Measurements from ENCODE around the gene HDAC4.
A peak's percentile ranks its signal among the peaks of the same experiment; 100 is the strongest.

Gene HDAC4

DNA sequence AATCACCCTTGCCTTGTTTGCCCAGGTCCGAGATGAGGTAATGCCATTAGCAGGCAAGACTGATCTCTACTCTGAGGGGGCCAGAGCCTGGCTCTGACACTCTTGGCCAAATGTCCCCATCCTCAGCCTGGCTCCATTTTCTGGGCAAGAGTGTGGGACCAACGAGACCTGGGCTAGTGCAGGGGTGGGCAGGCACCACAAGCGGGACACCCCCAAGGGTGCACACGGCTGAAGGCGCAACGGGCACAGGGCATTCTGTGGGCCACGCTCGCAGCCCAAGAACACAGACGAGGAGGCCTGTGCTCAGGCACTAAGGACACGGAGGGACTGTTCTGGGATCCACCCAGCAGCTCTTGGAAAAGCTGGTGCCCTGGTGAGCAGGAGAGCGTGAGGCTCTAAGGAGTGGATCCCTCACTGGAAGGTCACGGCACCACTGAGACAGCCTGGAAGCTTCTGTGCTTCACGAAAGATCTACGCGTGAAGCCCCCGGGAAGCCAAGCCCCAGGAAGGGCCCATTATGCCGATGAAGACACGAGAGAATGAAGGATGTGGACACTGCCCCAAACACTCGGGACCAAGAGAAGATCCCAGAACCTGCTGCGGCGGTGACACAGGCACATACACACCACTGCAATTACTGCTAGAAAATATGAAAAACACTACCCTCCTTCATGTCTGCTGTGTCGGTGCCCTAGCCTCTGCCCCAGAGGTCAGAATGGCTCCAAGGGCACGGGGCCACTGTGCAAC, 138.2 kb downstream of the HDAC4 start:
- DNase-seq, result no peak

GRCh38 chr2:239261796-239262483, 138.9 kb downstream of the HDAC4 start:
- no peak for DNase-seq

DNA sequence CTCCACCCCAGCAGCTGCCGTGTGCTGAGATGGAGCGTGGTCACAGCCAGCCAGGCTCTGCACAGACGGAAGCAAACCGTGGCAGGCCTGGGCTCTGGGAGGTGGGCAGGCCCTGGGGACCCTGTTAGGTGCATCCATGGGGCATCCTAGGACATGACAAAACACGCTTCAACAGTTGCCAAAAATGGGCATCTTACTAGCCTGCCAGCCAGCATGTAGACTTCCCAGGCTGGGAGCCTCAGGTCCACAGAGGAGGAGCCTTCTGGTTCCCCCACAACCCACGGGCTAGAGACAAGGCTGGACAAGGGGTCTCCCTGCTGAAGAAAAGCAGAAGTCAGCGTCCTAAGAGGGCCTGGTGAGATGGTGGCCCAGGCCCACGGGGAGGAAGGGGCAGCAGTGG, 139.5 kb downstream of the HDAC4 start:
- no peak for DNase-seq

DNA sequence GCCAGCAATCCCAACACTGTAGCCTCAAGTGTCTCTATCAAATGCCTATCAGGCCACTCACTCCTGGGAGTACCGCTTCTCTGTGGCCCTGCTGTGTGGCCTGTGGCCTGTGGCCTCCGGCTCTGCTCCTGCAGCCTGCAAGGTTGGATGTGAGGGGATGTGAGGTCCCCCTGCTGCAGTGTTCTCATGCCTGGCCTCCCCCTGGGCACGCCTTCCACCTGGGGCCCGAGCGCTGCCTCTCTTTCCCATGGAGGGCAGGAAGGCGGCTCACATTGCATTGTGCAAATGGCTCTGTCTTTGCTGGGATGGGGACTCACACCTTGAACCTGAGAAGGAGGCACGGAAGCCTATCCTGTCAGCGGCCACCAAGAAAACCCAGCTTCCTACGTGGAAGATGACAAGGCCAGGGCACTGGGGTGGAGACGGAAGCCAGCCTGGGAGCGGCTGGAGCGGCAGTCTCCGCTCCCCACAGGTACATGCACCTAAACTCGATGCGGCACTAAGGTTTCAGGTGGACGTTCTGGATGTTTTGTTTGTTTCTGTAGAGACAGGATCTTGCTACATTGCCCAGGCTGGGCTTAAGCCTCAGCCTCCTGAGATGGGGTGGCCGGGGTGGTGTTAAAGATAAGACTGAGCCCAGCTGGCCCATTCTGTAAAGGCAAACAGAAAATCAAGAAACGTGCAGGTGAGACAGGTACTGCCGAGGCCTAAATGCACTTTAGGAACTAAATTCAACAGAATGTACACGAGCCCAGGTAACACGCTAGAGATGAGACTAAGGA, 140.1 kb downstream of the HDAC4 start:
- no peak for DNase-seq

DNA sequence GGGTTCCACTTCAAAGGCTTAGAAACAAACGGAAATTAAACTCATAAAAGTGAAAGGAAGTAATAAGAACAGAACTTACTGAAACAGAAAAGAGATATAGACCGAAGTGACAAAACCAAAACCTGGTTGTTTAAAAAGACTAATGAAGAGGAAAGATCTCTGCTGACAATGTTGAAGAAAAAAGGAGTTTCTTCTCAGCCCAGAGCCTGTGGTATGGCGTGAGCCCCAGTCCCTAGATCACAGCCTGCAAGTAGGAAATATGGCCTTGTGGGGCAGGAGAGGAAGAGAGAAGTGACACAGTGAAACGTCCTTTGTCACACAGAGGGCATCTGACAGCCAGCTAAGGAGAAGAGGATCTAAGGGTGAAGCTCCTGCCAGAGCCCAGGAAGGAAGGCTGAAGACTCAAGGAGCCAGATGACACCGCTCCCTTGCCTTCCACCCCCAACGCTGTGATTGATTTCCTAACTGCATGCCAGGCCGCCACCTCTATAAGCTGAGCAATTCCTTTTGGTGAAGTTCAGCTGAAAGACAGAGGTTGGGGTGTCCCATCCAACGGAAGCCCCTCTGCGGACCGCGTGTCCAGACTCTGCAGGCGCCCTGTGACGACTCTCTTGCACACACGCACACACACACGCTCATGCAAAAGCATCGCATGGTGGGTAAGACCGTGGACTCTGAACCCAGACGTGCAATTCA, 141.1 kb downstream of the HDAC4 start:
- DNase-seq, result peak in 1 of 2 donors; percentile 47

- no peak for DNase-seq
These were observed 141.6 kb downstream of the HDAC4 start for GRCh38 chr2:239259173-239259572.

- no peak for DNase-seq
These were observed 142.6 kb downstream of the HDAC4 start for GRCh38 chr2:239258248-239258647.

DNA sequence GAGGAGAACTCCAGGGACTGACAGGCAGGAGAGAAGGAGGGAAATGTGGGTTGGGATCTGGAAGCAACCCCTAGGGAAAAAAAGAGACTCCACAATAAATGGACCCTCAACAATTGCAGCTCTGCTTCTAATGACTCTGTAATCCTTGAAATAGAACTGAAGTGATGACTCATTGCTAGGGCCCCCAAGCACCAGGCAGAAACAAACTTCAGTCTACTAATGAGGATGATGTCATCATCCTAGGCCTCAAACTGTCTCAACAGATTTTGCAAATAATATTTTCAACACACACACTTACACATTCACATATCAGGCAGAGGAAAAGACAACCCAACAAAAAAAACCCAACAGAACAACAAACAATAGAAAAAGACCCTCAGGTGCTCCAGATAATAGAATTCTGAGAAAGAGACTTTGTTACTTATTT, 143.3 kb downstream of the HDAC4 start:
- DNase-seq, result no peak

DNA sequence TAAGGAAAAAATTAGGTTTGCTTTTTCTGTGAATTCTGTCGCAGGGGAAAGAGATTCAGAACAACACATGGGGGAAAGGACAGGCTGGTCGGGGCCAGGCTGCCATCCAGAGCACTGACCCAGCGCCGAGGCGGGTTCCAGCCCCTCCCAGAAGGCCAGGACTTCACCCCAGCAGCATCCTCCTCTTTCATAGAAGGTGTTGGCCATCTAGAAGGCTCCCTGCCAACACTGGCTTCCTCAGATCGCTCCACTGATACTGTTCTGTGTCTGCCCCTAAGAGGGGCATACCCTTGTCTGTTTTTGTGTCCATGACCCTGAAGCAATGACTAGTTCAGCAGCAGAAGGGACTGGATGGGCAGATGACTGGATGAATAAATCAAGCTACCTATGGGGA, 144.5 kb downstream of the HDAC4 start:
- no peak for DNase-seq

DNA sequence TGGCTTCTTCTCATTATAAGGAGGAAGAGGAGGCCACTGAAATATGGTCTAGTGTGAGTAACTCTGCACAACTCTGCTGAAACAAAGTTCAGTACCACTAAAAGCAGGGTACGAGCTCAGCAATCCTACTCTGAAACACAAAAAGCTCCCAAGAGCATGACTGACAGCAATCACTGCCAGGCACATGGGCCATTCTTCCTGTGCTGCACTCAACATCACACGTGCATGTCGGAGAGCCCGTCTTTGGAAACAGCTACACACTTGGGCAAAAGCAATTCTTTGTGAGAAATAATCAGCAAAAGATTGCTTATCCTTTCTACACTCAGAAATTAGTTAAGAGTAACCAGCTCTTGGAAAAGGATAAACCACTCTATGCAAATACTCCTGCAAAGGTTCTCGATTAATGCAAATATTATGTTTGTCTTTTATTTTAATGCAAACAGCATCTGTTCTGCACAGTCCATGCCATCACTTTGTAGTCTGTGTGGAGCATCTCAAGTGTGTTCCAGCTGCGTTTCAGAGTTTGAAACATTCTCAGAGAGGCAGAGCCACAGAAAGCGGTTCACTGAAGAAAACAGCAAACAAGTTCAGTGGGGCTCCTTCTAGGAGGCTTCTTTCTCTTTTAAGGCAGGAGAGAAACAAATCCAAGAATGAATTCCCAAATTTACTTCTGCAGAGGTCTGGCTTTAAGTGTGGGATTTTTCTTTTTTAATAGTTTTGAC, 145.0 kb downstream of the HDAC4 start:
- no peak for DNase-seq

DNA sequence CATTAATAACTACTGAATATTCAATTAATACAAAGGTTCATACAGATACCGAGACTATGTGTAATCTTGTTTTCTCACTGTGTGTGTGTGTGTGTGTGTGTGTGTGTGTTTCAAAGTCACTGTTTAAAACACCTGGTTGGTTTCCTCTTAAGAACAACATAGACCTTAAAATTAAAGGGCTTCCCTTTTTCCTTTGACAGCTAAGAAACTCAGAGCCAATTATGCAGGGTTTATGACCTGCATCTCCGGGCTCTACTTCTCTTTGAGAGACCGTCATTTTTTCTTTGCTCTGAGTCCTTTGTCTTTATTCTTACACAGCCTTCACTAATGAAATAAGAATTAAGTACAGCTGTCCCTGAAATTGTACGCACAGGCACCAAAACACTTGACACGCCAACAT, 145.6 kb downstream of the HDAC4 start:
- no peak for DNase-seq

DNA sequence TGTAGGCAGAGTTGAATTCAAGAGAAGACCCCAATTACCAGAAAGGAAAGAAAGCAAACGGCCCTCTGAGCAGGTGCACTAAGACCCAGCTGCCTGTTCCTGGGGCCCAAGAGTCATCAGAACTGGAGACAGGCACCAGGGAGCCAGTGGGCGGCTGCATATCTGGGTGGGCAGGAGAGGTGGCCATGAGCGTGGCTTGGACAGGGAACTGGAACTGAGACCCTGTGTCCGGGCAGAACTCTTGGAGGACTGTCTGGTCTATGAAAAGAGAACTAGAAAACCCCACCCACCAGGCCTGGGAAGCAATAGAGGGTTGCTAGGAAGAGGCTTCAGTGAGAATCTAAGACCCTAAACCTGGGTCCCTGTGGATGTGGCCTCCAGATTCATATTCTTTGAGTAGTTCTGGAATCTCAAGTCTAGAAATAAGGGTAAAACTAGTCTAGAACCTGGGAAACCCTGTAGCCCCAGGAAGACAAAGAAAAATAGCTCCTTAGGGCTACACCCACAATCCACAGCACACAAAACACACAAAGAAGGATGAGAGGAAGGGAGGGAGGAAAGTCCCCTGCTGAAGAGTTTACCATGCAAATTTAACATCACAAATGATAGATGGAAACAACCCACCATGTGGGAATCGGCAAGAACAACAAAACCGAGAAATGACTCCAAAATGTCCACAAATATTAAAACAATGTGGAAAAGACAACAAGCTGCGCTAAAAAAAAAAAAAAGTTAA, 147.0 kb downstream of the HDAC4 start:
- DNase-seq, result no peak

GRCh38 chr2:239253264-239253663, 147.6 kb downstream of the HDAC4 start:
- no peak for DNase-seq

- no peak for DNase-seq
These were observed 148.0 kb downstream of the HDAC4 start for GRCh38 chr2:239252801-239253200.

- no peak for DNase-seq
These were observed 148.4 kb downstream of the HDAC4 start for GRCh38 chr2:239252393-239252792.

DNA sequence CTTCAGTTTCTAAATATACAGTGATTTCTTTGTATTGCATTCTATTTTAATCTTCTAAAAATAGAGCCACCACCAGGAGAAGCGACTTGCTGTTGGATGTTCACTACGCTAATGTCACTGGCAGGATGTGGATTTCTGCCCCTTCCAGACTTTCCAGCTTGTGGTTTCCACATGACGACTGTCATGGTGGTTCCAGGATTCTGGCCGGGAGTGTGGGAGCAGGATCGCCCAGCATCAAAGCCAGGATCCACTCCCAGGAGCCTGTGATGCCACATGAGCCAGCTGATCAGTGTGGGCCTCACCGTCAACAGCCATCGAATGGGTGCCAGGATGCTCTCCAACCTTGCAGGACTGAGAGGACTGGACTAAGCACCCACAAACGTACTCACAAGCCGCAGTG, 148.8 kb downstream of the HDAC4 start:
- DNase-seq, result no peak

DNA sequence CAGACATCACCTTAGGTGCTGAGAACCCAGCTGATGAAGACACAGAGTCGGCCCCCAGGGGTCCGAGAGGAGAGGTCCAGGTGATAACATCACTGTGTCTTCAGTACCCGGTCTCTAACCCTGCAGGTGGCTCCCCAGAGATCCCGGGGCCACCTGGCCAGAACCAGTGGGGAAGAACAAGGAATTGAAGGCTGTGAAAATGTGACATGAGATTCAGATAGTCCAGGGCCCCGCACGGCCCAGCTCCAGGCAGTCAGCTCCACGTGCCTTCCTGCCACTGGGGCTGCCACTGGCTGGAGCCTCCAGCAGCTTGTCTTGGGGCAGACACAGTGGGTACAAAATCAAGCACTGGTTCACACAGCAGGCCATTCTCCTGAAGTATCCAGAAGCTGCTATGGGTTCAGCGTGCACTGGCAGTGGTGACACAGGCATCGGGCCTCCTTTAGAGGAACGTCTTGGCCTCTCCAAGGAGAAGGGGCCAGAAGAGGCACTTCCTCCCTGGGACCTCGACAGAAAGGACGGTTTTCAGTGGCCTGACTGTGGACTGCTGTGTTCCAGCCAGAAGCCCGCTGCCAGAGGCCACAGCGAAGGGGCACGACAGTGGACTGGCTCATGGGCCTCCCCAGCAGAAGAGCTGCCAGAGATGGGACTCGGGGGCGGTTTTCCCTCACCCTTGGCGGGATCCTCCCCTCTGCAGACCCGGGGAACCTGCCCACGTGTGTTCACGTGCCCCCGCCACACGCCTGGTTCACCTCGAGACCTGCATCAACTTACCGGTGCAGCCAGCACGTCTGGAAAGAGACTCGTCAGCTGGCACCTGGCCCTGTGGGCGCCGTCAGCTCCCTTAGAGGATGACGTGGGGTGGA, 150.4 kb downstream of the HDAC4 start:
- DNase-seq, result no peak

GRCh38 chr2:239249776-239250175, 151.0 kb downstream of the HDAC4 start:
- no peak for DNase-seq

GRCh38 chr2:239249048-239249447, 151.8 kb downstream of the HDAC4 start:
- no peak for DNase-seq

- DNase-seq, result no peak
These were observed 153.2 kb downstream of the HDAC4 start for GRCh38 chr2:239247401-239248245.
